Vagina (tissue), 2 donors: ENCODE measurements around the gene CHD5.

Experiments used
- CTCF ChIP-seq, 3 experiments: fragments of 450-650 bp in 2 of 3; fragments of 200-600 bp in 1 of 3; sonication (generic) in 1 of 3; IDR thresholded peaks; one replicate each; pipeline ENCODE4 v1.5.1; 2017 to 2019; ENCODE audit warnings: antibody characterized with exemption in 3 of 3, mild to moderate bottlenecking in 2 of 3, moderate library complexity in 2 of 3
- POLR2A ChIP-seq, 2 donors: fragments of 450-650 bp; IDR thresholded peaks; one replicate each; pipeline ENCODE4 v1.6.1; 2017; ENCODE audit warnings: antibody characterized with exemption in 2 of 2, mild to moderate bottlenecking in 2 of 2, moderate library complexity in 2 of 2

- TF ChIP-seq CTCF (IDR thresholded peaks at IDR 0.05) (no peak), POLR2A (IDR thresholded peaks at IDR 0.05) (no peak)
These were observed 95.2 kb downstream of the CHD5 start for GRCh38 chr1:6084781-6085495.
